Psoas muscle (tissue), 8 donors: ENCODE data around the gene CBR1. TPM values are rescaled to one million over a fixed set of nuclear protein-coding genes. Genes with fewer than 3 reads are reported as not detected.
A peak's percentile ranks its signal among the peaks of the same experiment; 100 is the strongest.

Experiments
- ATAC-seq, 4 donors: fragments of 200-7000 bp; cut with Tn5 transposase; one replicate each; pipeline ENCODE4 v1.9.1; 2020; ENCODE audit warnings: moderate library complexity in 3 of 4, mild to moderate bottlenecking in 2 of 4
- DNase-seq, 2 donors: peaks; one replicate each; pipeline ENCODE4 v3.0.0-alpha.2; 2020
- H3K27ac ChIP-seq: fragments of 200-600 bp; one replicate; pipeline ENCODE4 v1.8.0; 2022
- H3K27me3 ChIP-seq, 3 donors: fragments of 200-600 bp in 1 of 3; one replicate each; pipeline versions ENCODE4 v1.6.1 to v1.8.0; 2013 to 2022; ENCODE audit warnings: low read length in 2 of 3, mild to moderate bottlenecking in 2 of 3, moderate library complexity in 1 of 3; ENCODE audit not compliant: insufficient read depth in 3 of 3
- H3K36me3 ChIP-seq, 2 donors: fragments of 200-600 bp in 1 of 2; one replicate each; pipeline versions ENCODE4 v1.6.1 to v1.8.0; 2013 to 2022; ENCODE audit warnings: low read depth in 1 of 2, mild to moderate bottlenecking in 1 of 2, moderate library complexity in 1 of 2; ENCODE audit not compliant: insufficient read depth in 1 of 2
- H3K4me1 ChIP-seq: fragments of 200-600 bp; one replicate; pipeline ENCODE4 v1.8.0; 2022
- H3K4me3 ChIP-seq: fragments of 200-600 bp; one replicate; pipeline ENCODE4 v1.8.0; 2022; ENCODE audit warnings: mild to moderate bottlenecking
- H3K9me3 ChIP-seq: fragments of 200-600 bp; one replicate; pipeline ENCODE4 v1.8.0; 2022
- CTCF ChIP-seq: fragments of 200-600 bp; IDR thresholded peaks from one replicate; pipeline ENCODE4 v1.8.0; 2022; ENCODE audit warnings: antibody characterized with exemption
- WGBS, 3 donors: extraction: QIAGEN DNeasy Blood & Tissue Kit; methylation state at CpG; one replicate each; pipeline versions ENCODE4 v1.1.6 to v1.1.7; 2013; 5-methylcytosine and 5-hydroxymethylcytosine counted together
- intact Hi-C, 2 donors: fragments of 100-400 bp; cut with DNase I; formaldehyde crosslinking; loops; one replicate each; pipeline versions ENCODE4 v1.11.0 to v1.14.2; 2022
- polyA plus RNA-seq, 3 donors: library from polyadenylated mRNA; stranded (reverse); fragments of 200-250 nt; gene quantifications; one replicate each; pipeline ENCODE4 v1.2.3, GENCODE V29; 2013
- total RNA-seq, 4 donors: library from RNA; stranded (reverse); fragmentation: NEBNext Ultra II Directional in 2 of 4; extraction: Animal tissue kit (Norgen Biotek cat#: 25700) in 2 of 4; gene quantifications; one replicate each; pipeline versions ENCODE4 v1.2.1 to v1.2.4, GENCODE V29; 2021 to 2023
- donor health status: healthy with polysubstance abuse.
- donor health status: DM: no; HTN: no; CAD: no; lungs with moderate emphysema.
- donor health status: Bipolar disorder and iron deficiency.
- donor health status: healthy.
- donor health status: DM: yes; HTN: yes; CAD: no.
- donor health status: DM: no; HTN: no; CAD: no.
- donor health status: DM: no; HTN: no; CAD: no.
- donor health status: DM: yes; HTN: yes; CAD: no.

Gene CBR1
- total and polyA plus RNA-seq, 7 donors, result 15.2 to 94.0 (median 45.9) TPM

GRCh38 chr21:36109868-36110267 lies 40.0 kb downstream of the CBR1 start:
- DNase-seq, result no peak

DNA sequence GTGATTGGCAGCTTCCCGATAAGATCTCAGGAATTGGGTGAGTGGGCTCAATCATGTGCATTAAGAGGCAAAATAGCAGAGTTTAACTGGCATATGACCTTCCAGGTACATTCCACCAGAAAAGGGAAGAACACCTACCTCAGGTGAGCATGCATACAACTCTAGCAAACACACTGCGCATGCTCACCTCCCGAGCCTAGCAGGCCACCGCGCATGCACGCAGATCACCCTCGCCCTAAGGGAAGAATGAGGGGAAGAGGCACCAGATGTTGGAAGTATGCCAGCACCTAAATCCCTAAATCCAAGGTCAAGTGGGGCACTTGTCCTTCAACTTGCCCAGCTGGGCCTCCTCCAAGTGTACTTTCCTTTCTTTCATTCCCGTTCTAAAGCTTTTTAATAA lies 41.4 kb downstream of the CBR1 start:
- Histone ChIP-seq H3K27me3 (no peaks in the 10 kb centered on the region), H3K4me1 (peaks cover 3% of the 10 kb centered on the region), H3K36me3 (no peaks in the 10 kb centered on the region), H3K27ac (no peak overlapping the region), H3K9me3 (no peaks in the 10 kb centered on the region), H3K4me3 (no peak overlapping the region)
- intact Hi-C loops, result loop anchor here in 1 of 2 donors (5.0 kb wide), 1 partner anchor 44 kb away; no protein-coding TSS in a partner anchor
- WGBS, 3 donors, result 72 to 89% (median 89%) methylated on average over 8 of the region's 8 CpGs
- ATAC-seq (no peak), DNase-seq (no peak)
- TF ChIP-seq CTCF, result no peak

More at GRCh38 chr21:36109868-36110267, 40.0 kb downstream of the CBR1 start:
- intact Hi-C loops, result loop anchor here in 1 of 2 donors (5.0 to 10.0 kb wide), 2 partner anchors 43 to 75 kb away; no protein-coding TSS in a partner anchor
- Histone ChIP-seq H3K36me3 (no peaks in the 10 kb centered on the region), H3K27ac (no peak overlapping the region), H3K4me3 (no peak overlapping the region), H3K4me1 (peaks cover 3% of the 10 kb centered on the region), H3K9me3 (no peaks in the 10 kb centered on the region), H3K27me3 (no peaks in the 10 kb centered on the region)
- 94 to 96% (median 95%) methylated on average over 10 of the region's 10 CpGs for WGBS, 3 donors
- TF ChIP-seq CTCF, result no peak
- ATAC-seq, result no peak

GRCh38 chr21:36113647-36114428 lies 44.0 kb downstream of the CBR1 start:
- Histone ChIP-seq H3K27me3 (no peaks in the 10 kb centered on the region), H3K27ac (no peak overlapping the region), H3K9me3 (no peaks in the 10 kb centered on the region), H3K36me3 (no peaks in the 10 kb centered on the region), H3K4me1 (peaks cover 3% of the 10 kb centered on the region), H3K4me3 (no peak overlapping the region)
- 63 to 70% (median 67%) methylated on average over 17 of the region's 17 CpGs for WGBS, 3 donors
- DNase-seq (no peak), ATAC-seq (peak in 2 of 4 donors; percentile 11 to 14)
- intact Hi-C loops, result loop anchor here in 1 of 2 donors (5.0 kb wide), 1 partner anchor 47 kb away; no protein-coding TSS in a partner anchor
- no peak for TF ChIP-seq CTCF

DNA sequence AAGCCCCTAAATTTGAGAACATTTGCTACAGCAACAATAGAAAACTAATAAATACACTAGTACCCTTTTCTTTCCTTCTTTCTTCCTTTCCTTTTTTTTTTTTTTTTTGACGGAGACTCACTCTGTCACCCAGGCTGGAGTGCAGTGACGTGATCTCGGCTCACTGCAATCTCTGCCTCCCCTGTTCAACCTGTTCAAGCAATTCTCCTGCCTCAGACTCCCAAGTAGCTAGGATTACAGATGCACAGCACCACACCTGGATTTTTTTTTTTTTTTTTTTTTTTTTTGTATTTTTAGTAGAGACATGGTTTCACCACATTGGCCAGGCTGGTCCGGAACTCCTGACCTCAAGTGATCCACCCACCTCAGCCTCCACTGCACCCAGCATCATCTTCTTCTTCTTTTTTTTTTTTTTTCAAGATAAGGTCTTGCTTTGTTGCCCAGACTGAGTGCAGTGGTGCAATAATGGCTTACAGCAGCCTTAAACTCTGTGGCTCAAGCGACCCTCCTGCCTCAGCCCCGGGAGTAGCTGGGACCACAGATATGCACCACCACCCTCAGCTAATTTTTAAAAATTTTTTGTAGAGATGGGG lies 45.4 kb downstream of the CBR1 start:
- intact Hi-C loops, result no loop called here
- ATAC-seq (no peak), DNase-seq (no peak)
- no peak for TF ChIP-seq CTCF
- Histone ChIP-seq H3K4me1 (peaks cover 3% of the 10 kb centered on the region), H3K27ac (no peak overlapping the region), H3K4me3 (no peak overlapping the region), H3K9me3 (no peaks in the 10 kb centered on the region), H3K27me3 (no peaks in the 10 kb centered on the region), H3K36me3 (no peaks in the 10 kb centered on the region)
- WGBS, 3 donors, result 92 to 94% (median 92%) methylated on average over 5 to 6 of the region's 6 CpGs
